8988T (cell line): ENCODE measurements around the gene CIP2A.

Experiments
- DNase-seq: peaks from one replicate; pipeline ENCODE4 v3.0.0; 2011

Gene CIP2A

GRCh38 chr3:108555966-108556581, 33.2 kb downstream of the CIP2A start:
- DNase-seq = no peak

- no peak for DNase-seq
Measured at GRCh38 chr3:108554913-108555571, 34.2 kb downstream of the CIP2A start.

GRCh38 chr3:108554229-108554628, 35.0 kb downstream of the CIP2A start:
- DNase-seq = no peak

- no peak for DNase-seq
Measured at GRCh38 chr3:108552267-108553159, 36.7 kb downstream of the CIP2A start.

GRCh38 chr3:108548886-108549285, 40.4 kb downstream of the CIP2A start:
- DNase-seq = no peak

- no peak for DNase-seq
Measured at GRCh38 chr3:108548304-108548703, 40.9 kb downstream of the CIP2A start.

- DNase-seq = no peak
Measured at GRCh38 chr3:108546692-108547091, 42.5 kb downstream of the CIP2A start.

GRCh38 chr3:108546247-108546646, 43.0 kb downstream of the CIP2A start:
- no peak for DNase-seq

- DNase-seq = no peak
Measured at GRCh38 chr3:108538083-108538482, 51.2 kb downstream of the CIP2A start.

GRCh38 chr3:108528459-108529252, 60.6 kb downstream of the CIP2A start:
- DNase-seq = no peak

- DNase-seq = no peak
Measured at GRCh38 chr3:108527817-108528216, 61.4 kb downstream of the CIP2A start.

GRCh38 chr3:108527109-108527508, 62.1 kb downstream of the CIP2A start:
- no peak for DNase-seq

GRCh38 chr3:108525971-108526370, 63.3 kb downstream of the CIP2A start:
- no peak for DNase-seq

- DNase-seq = no peak
Measured at GRCh38 chr3:108525256-108525655, 64.0 kb downstream of the CIP2A start.

GRCh38 chr3:108524537-108524936, 64.7 kb downstream of the CIP2A start:
- DNase-seq = no peak

GRCh38 chr3:108518895-108519294, 70.3 kb downstream of the CIP2A start:
- DNase-seq = no peak

GRCh38 chr3:108516881-108517280, 72.4 kb downstream of the CIP2A start:
- no peak for DNase-seq

- DNase-seq = no peak
Measured at GRCh38 chr3:108513961-108514360, 75.3 kb downstream of the CIP2A start.

GRCh38 chr3:108512671-108513070, 76.6 kb downstream of the CIP2A start:
- no peak for DNase-seq

- no peak for DNase-seq
Measured at GRCh38 chr3:108511490-108511889, 77.7 kb downstream of the CIP2A start.

- no peak for DNase-seq
Measured at GRCh38 chr3:108511055-108511454, 78.2 kb downstream of the CIP2A start.

- DNase-seq = no peak
Measured at GRCh38 chr3:108510496-108510895, 78.7 kb downstream of the CIP2A start, which contains the start of gene MYH15. TSS of gene MYH15 (minus strand) at chr3:108510596. CDS start at chr3:108510530, 66 bp downstream.

- DNase-seq = no peak
Measured at GRCh38 chr3:108509871-108510270, 79.4 kb downstream of the CIP2A start.
